Neural crest cell (in vitro differentiated cells): ENCODE results near the gene OR6N2. TPM values are rescaled to one million over a fixed set of nuclear protein-coding genes. Genes with fewer than 3 reads are reported as not detected.

Experiments
- DNase-seq: peaks from one replicate; pipeline ENCODE4 v3.0.0; 2021; ENCODE audit warnings: low read depth, mixed read lengths, low spot score
- H3K27ac Mint-ChIP-seq: one replicate; pipeline ENCODE4 v1.8.0; 2021; ENCODE audit warnings: mild to moderate bottlenecking, mixed read lengths; ENCODE audit not compliant: unreplicated experiment
- H3K27me3 Mint-ChIP-seq: 2 replicates; pipeline ENCODE4 v1.8.0; 2021; ENCODE audit warnings: low read depth, mild to moderate bottlenecking, mixed read lengths
- H3K36me3 Mint-ChIP-seq: 2 replicates; pipeline ENCODE4 v1.8.0; 2021; ENCODE audit warnings: low read depth, mild to moderate bottlenecking, mixed read lengths
- H3K4me1 Mint-ChIP-seq: 2 replicates; pipeline ENCODE4 v1.8.0; 2021; ENCODE audit warnings: mixed read lengths
- H3K4me3 Mint-ChIP-seq: one replicate; pipeline ENCODE4 v1.8.0; 2021; ENCODE audit warnings: mild to moderate bottlenecking, mixed read lengths
- H3K9me3 Mint-ChIP-seq: 2 replicates; pipeline ENCODE4 v1.8.0; 2021; ENCODE audit warnings: mixed read lengths
- long read RNA-seq: library from polyadenylated mRNA; unstranded; transcript quantifications from one replicate; pipeline ENCODE4 v2.0.0, GENCODE V29; 2020
- total RNA-seq: library from RNA; stranded (reverse); gene quantifications from 2 replicates; pipeline ENCODE4 v1.2.1, GENCODE V29; 2021
- TF ChIP-seq, protein P1 (sequence below): fragments of 200-600 bp; sonication (generic); conservative IDR thresholded peaks from 2 replicates; pipeline ENCODE4 v1.5.0; 2021; ENCODE audit warnings: antibody characterized with exemption, mild to moderate bottlenecking

The OR6N2 gene, protein sequence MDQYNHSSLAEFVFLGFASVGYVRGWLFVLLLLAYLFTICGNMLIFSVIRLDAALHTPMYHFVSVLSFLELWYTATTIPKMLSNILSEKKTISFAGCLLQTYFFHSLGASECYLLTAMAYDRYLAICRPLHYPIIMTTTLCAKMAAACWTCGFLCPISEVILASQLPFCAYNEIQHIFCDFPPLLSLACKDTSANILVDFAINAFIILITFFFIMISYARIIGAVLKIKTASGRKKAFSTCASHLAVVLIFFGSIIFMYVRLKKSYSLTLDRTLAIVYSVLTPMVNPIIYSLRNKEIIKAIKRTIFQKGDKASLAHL
- total RNA-seq: not detected in 2 replicates
- long read RNA-seq: 0 reads

DNA sequence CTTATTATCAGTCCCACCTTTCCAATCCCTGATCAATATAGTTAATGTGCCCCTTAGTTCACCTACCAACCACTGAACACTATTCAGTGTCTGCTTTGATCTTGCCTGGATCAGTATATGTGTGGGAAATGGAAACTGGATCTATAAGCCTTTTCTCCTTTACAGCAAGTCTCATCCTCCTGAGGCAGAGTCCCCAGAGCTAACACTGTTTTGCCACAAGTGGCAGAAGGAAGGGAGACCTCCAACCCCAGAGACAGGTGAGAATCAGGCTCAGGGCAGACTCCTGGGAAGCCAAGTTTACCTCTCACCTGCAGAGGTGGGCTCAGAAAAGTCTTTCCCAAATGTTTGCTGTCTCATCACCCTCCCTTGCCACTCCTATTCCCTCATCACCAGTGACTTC is at the start of gene OR6N2:
TSS of gene OR6N2 (minus strand) at position 101 of the 400 bp plus-strand sequence. CDS start 3,569 bp downstream, outside the sequence.
- Mint-ChIP-seq H3K9me3 (no peaks in the 10 kb centered on the region), H3K27me3 (peaks cover 29% of the 10 kb centered on the region), H3K4me3 (no peak within 1 kb of the TSS), H3K27ac (no peak within 1 kb of the TSS), H3K4me1 (no peaks in the 10 kb centered on the region), H3K36me3 (no peaks in the 10 kb centered on the region)
- TF ChIP-seq, protein P1, sequence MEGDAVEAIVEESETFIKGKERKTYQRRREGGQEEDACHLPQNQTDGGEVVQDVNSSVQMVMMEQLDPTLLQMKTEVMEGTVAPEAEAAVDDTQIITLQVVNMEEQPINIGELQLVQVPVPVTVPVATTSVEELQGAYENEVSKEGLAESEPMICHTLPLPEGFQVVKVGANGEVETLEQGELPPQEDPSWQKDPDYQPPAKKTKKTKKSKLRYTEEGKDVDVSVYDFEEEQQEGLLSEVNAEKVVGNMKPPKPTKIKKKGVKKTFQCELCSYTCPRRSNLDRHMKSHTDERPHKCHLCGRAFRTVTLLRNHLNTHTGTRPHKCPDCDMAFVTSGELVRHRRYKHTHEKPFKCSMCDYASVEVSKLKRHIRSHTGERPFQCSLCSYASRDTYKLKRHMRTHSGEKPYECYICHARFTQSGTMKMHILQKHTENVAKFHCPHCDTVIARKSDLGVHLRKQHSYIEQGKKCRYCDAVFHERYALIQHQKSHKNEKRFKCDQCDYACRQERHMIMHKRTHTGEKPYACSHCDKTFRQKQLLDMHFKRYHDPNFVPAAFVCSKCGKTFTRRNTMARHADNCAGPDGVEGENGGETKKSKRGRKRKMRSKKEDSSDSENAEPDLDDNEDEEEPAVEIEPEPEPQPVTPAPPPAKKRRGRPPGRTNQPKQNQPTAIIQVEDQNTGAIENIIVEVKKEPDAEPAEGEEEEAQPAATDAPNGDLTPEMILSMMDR: no peak
- no peak for DNase-seq

DNA sequence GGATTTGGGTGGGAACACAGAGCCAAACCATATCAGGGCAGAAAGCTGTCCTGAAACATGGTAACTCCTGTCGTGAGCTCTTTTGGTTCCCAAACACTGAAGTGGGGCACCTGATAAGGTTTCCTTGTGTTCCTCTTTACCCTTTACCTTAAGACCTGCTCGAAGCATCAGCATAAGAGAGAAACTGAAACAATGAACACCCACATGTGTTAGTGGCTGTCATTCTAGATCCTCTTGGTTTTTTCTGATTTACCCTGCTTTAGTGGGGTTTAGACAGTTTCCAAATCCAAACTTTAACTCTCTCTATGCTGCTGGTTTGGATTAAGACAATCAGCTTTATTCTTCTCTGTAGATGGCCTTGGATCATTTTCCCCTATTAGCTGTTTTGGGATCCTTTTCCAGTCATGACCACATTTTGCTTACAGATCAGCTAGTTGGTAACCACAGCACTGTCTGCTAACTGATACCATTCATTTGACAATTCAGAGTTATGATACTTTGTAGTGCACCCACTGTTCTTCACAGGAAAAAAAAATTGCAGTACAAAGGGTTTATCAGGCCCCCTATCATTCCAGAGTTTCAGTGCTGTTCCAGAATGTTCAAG is 49.2 kb upstream of the OR6N2 start:
- no peak for DNase-seq
- Mint-ChIP-seq H3K4me3 (no peak overlapping the region), H3K4me1 (no peaks in the 10 kb centered on the region), H3K27ac (no peak overlapping the region), H3K9me3 (peaks cover 19% of the 10 kb centered on the region), H3K36me3 (peaks cover 4% of the 10 kb centered on the region), H3K27me3 (no peaks in the 10 kb centered on the region)
- TF ChIP-seq, protein P1: no peak

DNA sequence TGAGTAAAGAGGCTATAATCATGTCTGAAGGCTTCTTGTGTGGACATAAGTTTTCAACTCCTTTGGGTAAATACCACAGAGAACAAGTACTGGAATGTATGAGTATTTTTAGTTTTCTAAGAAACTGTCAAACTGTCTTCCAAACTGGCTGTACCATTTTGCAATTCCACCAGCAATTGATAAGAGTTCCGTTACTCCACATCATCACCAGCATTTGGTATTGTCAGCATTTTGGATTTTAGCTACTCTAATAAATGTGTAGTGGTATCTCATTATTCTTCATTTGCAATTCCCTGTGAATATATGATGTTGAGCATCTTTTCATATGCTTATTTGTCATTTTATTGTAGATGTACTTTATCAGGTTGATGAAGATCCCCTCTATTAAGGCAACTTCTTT is 40.7 kb upstream of the OR6N2 start:
- H3K27me3 Mint-ChIP-seq: peaks cover 2% of the 10 kb centered on the region
- no peaks in the 10 kb centered on the region for H3K36me3 Mint-ChIP-seq
- no peak for DNase-seq
- TF ChIP-seq, protein P1: no peak
- no peak overlapping the region for H3K27ac Mint-ChIP-seq
- H3K9me3 Mint-ChIP-seq: peaks cover 9% of the 10 kb centered on the region
- H3K4me3 Mint-ChIP-seq: no peak overlapping the region
- no peaks in the 10 kb centered on the region for H3K4me1 Mint-ChIP-seq

DNA sequence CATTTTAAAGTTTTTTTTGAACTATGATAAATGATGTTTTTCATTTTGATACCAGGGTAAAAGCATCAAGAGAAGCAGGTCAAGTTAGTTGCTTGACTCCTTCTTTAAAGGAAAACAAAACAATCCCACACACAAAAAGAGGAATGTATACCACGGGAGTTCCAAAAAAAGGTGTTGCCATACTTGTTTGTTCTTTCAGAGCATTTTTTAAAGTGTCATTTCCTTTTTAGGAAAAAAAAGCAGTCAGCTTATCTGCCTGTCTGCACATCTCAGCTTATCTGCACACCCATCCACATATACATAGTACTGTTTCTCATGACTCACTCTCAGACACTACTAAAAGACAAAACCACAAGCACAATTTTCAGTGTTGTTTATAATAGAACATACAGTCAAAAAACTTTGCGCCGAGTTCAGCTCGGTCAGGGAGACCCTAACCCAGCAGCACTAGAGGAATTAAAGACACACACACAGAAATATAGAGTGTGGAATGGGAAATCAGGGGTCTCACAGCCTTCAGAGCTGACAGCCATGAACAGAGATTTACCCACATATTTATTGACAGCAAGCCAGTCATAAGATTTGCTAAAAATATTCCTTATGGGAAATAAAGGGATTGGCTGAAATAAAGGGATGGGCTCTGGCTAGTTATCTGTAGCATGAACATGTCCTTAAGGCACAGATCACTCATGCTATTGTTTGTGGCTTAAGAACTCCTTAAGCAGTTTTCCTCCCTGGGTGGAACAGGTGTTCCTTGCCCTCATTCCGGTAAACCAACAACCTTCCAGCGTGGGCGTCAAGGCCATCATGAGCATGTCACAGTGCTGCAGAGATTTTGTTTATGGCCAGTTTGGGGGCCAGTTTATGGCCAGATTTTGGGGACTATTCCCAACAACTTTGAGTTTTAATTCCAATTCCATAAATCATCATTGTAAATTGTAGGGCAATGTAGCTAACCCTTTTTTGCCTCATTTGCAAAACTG is 38.7 kb upstream of the OR6N2 start:
- peaks cover 2% of the 10 kb centered on the region for H3K27me3 Mint-ChIP-seq
- peaks cover 2% of the 10 kb centered on the region for H3K9me3 Mint-ChIP-seq
- H3K27ac Mint-ChIP-seq: no peak overlapping the region
- DNase-seq: no peak
- no peak overlapping the region for H3K4me3 Mint-ChIP-seq
- H3K4me1 Mint-ChIP-seq: no peaks in the 10 kb centered on the region
- TF ChIP-seq, protein P1: no peak
- no peaks in the 10 kb centered on the region for H3K36me3 Mint-ChIP-seq

DNA sequence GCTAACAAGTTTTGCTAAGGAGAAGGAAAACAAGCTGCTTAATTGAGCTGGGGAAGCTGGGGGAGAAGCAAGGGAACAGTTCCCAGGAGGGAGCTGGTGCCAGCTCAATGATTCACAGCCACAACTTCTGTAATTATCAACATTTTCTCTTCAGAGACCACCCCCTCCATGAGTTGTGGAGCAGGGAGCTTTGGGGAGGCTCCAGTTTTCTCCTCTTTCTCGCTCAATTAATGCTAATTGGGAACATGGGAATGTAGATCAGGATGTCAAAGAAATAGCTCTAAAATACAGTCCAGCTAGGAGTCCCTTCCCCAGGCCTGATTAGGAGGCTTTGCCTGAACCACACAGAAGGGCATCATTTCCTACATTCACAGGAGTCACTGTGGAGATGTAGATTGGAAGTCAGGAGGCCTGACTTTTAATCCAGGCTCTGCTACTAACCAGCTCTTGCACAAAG is 38.0 kb upstream of the OR6N2 start:
- TF ChIP-seq, protein P1: no peak
- DNase-seq: no peak
- Mint-ChIP-seq H3K4me1 (no peaks in the 10 kb centered on the region), H3K9me3 (peaks cover 2% of the 10 kb centered on the region), H3K4me3 (no peak overlapping the region), H3K36me3 (no peaks in the 10 kb centered on the region), H3K27me3 (peaks cover 2% of the 10 kb centered on the region), H3K27ac (no peak overlapping the region)
